Cortex of kidney (tissue), 1 donor: ENCODE results near the gene BEST4.
"Not testable (repeated sequence)": the region's sequence is repeated elsewhere in the genome, so short reads cannot be mapped to it uniquely, and the experiment has no call there.

Experiments used
- DNase-seq: peaks from one replicate; lab custom pipeline; 2025; lab: John Stamatoyannopoulos, UW

Gene BEST4

GRCh38 chr1:44819608-44820327 lies 31.8 kb upstream of the BEST4 start:
- no peak for DNase-seq

- DNase-seq, result no peak
Observed at GRCh38 chr1:44819196-44819607, 31.2 kb upstream of the BEST4 start.

- no peak for DNase-seq
Observed at GRCh38 chr1:44817771-44818495, 30.0 kb upstream of the BEST4 start.

- DNase-seq, result no peak
Observed at GRCh38 chr1:44817307-44817706, 29.3 kb upstream of the BEST4 start.

GRCh38 chr1:44815926-44816325 lies 28.0 kb upstream of the BEST4 start:
- DNase-seq, result not testable (repeated sequence)

- DNase-seq, result no peak
Observed at GRCh38 chr1:44812822-44813543, 25.0 kb upstream of the BEST4 start.

- DNase-seq, result no peak
Observed at GRCh38 chr1:44811234-44811633, 23.3 kb upstream of the BEST4 start.

GRCh38 chr1:44810762-44811105 lies 22.8 kb upstream of the BEST4 start:
- not testable (repeated sequence) for DNase-seq

GRCh38 chr1:44810101-44810761 lies 22.3 kb upstream of the BEST4 start:
- DNase-seq, result no peak

- no peak for DNase-seq
Observed at GRCh38 chr1:44808938-44809917, 21.3 kb upstream of the BEST4 start.

- no peak for DNase-seq
Observed at GRCh38 chr1:44808063-44808937, 20.3 kb upstream of the BEST4 start, which contains the start of gene BTBD19. TSS of gene BTBD19 (plus strand) at chr1:44808523. CDS start at chr1:44808821, 298 bp downstream.

- DNase-seq, result no peak
Observed at GRCh38 chr1:44807364-44808062, 19.5 kb upstream of the BEST4 start.

- DNase-seq, result no peak
Observed at GRCh38 chr1:44806704-44807363, 18.9 kb upstream of the BEST4 start, which contains the start of gene DYNLT4. TSS of gene DYNLT4 (minus strand) at chr1:44807351. CDS start at chr1:44806668, 683 bp downstream.

GRCh38 chr1:44806025-44806703 lies 18.2 kb upstream of the BEST4 start:
- DNase-seq, result no peak

GRCh38 chr1:44805311-44806024 lies 17.5 kb upstream of the BEST4 start:
- DNase-seq, result no peak

GRCh38 chr1:44803312-44804095 lies 15.5 kb upstream of the BEST4 start:
- DNase-seq, result no peak

- DNase-seq, result no peak
Observed at GRCh38 chr1:44803062-44803311, 15.0 kb upstream of the BEST4 start.
